Measurements from ENCODE around the gene ELK4.
A peak's percentile ranks its signal among the peaks of the same experiment; 100 is the strongest.
"Not testable (repeated sequence)": the region's sequence is repeated elsewhere in the genome, so short reads cannot be mapped to it uniquely, and the experiment has no call there.

The ELK4 gene

DNA sequence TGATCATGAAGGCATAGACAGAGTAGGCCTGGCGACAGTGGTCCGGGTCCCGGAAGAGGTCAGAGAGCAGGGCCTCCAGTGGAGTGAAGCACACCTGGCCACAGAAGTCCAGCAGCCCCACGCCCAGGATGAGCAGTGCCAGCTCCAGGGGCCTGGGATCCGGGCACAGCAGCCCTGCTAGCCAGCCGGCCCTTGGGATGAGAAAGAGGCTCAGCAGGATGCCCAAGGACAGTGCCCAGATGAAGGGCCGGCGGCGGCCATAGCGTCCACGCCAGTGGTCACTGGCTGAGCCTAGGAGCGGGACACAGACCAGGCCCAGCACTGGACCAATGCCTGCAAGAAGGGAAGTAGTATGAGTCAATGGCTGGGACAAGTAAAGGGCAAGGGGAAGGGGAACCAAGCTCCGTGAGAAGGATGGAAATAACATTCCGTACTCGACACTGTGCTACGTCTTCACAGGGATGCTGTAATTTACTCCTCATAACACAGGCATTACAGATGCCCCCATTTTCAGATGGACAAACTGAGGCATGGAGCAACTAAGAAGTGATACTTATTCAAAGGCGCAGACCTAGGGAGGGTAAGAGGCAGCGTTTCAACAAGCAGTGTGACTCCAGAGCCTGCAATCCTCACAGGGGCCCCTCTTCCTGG lies 31.6 kb upstream of the ELK4 start:
- no peak for DNase-seq

DNA sequence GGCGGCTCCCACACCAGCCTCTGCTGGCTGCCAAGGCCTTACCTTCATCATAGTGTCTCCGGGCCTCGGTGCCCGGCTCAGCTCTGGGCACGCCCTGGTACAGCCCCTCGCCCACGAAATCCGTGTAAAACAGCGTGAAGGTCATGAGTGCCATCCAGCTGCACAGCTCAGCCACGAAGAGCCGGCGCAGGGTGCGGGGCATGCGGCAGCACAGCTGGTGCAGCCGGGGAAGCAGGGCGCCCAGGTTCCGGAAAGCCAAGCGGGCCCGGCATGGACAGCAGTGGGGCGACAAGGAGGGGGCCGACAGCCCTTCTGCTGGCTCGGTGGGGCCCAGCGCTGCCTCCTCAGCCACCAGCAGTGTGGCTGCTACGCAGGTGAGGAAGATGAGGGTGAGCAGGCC lies 31.0 kb upstream of the ELK4 start:
- DNase-seq, result no peak

DNA sequence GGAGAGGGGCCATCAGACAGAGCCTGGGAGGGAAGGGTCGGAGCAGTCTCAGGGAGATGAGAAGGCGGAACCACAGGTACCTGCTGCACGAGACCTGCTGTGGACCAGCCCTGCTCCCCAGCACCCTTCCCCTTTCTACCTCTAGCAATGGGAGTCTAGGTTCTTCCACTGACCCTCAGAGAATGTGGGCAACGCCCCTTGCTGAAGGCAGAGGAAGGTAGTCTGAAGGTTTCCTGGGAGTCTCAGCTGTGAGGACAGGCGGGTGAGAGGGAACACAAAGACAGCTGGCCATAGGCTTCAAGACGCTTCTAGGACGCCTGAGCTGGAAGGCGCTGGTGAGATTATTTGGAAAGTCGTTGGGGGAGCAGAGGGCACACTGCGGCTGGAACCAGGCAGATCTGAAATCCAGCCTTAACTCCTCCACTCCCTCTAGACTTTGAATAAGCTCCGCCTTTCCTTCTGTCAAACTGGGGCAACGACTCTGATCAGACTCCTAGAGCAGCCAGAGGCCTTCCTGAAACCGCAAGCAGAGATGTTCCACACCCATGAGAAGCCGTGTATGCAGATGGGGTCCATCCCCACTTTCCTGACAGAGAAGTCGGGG lies 30.4 kb upstream of the ELK4 start:
- DNase-seq, result peak; percentile 49

DNA sequence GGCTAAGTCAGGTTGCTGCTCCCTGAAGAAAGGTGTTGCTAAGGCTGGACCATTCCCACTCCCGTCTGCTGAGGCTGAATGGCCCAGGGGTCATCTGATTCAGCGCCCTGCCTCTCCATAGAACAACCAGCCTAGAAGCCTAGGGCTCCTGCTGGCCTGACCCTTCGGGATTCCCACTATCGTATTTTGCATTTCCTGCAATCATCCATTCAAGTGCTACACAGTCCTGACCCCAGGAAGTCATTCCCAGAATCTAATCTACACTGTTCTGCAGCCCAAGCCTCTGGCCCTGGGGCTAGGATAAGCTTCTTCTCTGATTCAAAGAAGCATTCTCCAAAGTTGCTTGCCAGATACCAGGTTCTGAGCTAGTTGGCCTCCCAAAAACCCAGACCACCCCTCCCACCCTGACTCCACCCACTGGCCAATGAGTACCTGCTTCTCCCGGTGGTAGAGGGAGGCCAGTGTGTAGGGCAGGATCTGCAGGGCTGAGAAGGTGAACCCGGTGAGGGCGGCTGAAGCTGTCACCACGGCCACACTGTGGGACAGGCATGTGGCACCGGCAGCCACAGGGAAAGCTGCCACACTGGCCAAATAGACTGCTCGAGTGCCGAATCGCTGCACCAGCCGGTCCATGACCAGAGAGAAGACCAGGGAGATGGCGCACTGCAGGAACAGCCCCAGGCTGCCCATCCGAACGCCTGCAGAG lies 29.8 kb upstream of the ELK4 start:
- no peak for DNase-seq

DNA sequence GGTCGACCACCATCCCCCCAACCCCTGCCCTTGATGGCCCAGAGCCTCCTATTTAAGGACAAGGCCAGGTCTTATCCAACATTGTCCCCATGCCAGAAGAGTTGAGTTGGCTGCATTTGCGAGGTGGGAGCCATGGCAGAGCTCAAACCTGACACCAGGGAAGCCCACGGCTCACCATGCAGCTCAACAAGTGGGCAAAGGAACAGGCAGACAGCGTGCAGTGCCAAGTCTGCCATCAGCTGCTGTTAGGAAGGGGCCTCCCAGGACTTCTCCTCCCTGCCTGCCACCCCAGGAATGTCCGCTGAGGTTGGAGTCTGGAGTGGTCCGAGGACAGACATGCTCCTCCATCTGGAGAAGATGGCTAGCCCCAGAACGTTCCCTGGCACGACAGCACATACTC lies 28.6 kb upstream of the ELK4 start:
- DNase-seq, result no peak

DNA sequence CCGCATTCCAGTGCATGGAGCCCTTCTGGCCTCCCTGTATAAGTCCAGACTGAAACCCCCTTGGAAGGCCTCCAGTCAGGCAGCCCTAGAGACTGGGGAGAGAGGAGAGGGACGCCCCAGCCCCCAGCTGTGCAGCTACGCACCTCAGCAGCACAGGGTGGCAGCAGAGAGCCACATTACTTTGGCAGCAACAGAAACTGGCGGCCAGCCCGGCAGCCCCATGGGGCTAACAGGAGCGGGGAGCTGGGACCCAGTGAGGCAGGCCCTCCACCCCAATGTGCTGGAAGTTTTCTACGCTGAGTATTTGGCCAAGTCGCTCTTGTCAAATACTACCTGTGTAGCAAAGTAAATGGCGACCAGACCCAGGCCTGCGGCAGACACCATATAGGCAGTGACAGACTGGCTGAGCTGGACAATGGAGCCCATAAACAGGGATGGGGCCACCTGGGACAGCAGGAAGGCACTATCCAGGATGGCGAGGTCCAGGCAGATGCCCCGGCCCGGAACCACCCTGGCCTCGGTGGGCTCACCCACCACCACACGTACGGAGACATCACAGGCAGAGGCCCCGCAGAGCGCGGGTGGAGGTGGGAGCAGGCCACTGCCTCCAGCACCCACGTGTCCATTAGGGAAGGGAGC lies 27.3 kb upstream of the ELK4 start:
- peak; percentile 77 for DNase-seq

DNA sequence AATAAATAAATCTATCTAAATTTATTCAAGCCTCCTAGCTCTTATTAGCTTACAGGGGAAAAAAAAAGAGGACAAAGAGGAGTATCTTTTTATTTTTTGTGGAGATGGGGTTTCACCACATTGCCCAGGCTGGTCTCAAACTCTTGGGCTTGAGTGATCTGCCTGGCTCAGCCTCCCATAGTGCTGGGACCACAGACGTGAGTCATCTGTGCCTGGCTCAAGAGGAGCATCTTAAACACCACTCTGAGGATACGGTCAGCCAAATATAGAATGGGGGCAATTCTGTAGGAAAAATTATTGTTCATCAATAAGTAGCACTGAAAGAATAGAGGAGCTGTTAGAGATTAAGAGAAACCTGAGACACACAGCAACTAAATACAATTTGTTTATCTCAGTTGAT lies 24.4 kb upstream of the ELK4 start:
- no peak for DNase-seq

DNA sequence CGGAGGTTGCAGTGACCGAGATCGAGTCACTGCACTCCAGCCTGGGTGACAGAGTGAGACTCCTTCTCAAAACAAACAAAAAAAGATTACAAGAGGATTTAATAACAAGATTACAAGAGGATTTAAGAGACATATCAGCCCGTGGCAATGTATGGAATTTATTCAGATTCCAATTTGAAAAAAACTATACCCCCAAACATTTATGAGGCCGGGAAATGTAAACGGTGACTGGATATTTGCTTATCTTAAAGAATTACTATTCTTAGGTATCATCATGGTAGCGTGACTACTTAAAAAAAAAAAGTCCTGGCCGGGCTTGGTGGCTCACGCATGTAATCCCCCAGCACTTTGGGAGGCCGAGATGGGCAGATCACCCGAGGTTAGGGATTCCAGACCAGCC lies 21.2 kb upstream of the ELK4 start:
- no peak for DNase-seq

DNA sequence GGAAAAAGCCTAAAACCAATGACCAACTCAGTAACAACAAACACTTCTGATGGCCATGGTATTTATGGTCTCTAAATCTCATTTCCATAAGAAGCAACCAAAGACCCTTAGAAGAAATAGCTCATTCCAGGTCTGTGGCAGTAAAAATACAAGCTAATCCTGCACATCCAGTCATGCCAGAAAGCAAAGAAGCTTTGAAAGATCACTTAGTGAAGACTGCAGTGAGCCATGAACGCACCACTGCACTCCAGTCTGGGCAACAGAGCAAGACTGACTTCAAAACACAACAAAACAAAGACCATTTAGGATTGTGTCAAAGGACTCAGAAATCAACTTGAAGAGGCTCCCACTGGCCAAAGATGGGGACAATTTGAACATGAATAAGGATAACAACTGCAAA lies 18.4 kb upstream of the ELK4 start:
- DNase-seq, result no peak

DNA sequence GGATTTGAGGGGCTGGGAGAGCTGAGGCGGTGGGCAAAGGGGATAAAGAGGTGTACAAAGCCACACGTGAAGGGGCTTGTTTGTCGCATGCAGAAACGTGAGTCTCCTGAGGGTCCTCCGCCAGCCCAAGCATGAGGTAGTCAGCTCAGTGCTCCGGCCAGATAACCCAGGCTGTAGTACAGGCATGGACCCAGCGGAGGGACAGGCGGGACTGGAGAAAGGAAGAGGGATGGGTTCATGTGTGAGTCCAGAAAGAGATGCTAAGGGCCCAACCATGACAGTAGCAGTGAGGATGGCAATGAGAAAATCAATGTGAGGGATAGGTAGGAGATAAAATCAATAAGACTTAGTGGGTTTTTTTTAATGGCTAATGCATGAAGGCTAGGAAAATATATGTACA lies 13.7 kb upstream of the ELK4 start:
- DNase-seq, result no peak

DNA sequence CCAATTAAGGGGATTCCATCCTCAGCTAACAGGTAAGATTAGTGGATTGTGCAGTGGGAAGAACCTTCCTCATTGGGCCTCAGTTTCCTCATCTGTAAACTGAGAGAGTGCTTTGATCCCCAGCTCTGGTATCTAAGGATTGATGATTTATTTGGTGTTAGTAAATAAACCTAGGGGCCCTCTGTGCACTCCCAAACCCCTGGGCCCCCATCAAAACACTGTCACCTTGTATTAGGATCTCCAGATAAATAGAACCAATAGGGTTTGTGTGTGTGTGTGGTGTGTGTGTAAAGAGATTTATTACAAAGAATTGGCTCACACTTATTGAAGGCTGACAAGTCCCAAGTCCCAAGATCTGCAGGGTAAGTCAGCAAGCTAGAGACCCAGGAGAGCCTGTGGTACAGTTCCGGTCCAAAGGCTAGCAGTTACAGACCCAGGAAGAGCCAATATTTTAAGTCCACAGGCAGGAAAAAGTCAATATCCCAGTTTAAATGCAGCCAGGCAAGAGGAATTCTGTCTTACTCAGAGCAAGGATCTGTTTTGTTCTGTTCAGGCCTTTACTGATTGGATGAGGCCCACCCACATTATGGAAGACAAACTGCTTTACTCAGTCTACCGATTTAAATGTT lies 11.0 kb upstream of the ELK4 start:
- DNase-seq, result no peak

DNA sequence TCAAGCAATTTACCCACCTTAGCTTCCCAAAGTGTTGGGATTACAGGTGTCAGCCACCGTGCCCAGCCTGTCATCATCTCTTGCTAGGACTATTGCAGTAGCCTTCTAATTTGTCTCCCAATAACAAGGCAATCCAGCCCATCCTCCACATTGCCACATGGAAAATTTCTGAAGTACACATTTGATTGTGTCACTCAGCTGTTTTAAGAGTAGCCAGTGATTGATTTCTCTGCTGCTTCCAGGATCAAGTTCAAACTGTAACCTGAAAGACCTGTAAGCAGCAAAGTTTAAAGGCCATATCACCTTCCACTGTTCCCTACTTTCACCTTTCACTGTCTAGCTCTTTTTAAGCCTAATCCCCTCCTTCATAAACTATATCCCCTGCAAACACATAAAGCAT lies 7.8 kb upstream of the ELK4 start:
- no peak for DNase-seq

DNA sequence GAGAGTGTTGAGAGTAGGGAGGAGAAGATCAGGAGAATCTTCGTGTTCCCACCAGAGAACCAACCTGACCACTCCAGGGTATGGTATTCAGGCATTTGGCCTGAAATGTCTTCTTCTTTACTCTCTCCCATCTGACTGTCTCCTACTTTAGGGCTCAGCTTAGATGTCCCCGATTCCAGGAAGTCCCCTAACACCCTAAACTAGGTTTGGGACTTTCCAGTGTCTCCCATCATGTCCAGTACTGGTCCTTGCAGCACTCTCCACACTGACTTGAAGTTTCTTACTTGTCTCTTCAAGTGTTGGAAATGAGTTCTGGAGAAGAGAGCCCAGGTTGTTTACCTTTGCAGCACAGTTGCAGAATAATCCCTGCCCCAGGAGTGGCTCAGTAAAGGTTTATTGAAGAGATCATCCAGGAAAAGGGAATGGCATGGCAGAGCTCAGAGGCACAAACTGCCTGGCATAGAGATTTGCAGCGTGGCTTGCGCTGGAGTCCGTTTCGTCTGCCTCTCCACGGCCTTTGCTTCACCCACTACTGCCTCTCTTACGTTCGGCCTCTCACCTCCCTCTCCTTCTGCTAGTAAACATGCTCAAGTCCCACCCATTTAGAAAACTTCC lies 6.2 kb upstream of the ELK4 start:
- no peak for DNase-seq

DNA sequence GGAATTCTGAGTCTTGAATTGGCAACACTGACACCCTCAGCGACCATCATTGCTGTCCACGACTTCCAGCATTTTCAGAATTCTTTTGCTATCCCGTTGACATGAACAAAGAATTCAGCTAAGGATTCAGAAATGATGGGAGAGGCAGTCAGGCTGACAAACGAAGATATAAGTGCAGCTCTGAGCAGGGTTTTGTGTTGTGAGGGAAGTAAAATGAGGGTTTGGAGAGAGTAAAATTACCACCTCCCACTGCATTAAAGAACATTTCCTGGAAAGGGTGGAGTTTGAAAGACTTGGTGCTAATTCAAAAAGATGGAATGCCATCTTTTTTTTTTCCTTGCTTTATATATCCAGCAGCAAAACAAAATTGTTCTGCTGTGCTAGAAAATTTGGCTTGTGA lies 4.9 kb upstream of the ELK4 start:
- no peak for DNase-seq

DNA sequence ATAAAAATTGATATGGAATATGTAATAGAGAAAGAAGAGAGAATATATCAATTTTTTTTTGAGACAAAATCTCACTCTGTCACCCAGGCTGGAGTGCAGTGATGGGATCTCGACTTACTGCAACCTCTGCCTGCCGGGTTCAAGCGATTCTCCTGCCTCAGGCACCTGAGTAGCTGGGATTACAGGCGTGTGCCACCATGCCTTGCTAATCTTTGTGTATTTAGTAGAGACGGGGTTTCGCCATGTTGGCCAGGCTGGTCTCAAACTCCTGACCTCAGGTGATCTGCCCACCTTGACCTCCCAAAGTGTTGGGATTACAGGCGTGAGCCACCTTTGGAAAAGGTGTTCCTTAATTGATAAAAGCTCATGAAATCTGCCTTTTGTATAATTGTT lies 4.3 kb upstream of the ELK4 start:
- not testable (repeated sequence) for DNase-seq

DNA sequence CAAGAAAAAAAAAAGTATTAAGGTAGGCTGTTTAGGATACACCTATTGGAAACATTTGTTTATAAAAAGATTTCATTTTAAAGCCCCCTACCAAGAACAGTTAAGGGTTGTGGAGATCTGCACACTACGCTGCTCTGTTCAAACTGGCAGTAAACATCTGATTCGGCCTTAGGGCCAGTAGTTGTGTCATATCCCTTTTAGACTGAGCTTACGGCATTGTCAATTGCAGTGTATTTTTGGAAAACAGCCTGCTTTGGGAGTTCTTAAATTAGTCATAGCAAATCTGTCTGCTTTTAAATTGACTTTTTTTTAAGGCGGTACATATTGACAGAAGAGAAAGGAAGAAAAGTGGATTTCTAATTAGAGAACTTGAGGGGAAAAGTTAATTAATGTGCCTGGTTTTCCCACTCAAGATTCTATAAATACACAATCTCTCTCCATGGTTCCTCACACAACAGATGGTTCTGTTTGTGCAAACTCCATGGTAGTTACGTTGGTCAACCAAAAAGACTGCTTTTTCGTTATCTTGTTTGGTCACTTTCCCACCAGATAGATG lies 1.7 kb upstream of the ELK4 start:
- DNase-seq, result no peak

DNA sequence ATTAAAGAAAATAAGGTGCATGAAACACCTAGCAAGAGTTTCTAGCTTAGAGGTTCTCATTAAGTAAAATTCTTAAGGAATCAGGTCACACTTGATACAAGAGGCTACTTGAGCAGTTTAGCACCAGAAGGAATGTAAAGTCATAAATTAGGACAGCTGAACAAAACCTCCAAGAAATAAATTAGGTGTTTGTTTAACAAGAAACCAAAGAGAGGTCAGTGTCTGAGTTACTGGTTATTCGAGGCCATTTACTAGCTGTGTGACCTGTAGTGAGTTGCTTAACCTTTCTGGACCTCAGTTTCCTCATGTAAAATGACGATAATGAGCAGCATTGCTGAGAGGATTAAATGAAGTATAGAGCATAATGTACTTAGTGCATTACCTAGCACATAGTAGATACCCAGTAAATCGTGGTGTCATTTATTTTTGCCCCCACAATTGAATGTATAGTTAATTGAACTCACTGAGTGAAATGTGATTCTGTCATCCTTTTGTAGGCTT lies 908 bp upstream of the ELK4 start:
- DNase-seq, result no peak

DNA sequence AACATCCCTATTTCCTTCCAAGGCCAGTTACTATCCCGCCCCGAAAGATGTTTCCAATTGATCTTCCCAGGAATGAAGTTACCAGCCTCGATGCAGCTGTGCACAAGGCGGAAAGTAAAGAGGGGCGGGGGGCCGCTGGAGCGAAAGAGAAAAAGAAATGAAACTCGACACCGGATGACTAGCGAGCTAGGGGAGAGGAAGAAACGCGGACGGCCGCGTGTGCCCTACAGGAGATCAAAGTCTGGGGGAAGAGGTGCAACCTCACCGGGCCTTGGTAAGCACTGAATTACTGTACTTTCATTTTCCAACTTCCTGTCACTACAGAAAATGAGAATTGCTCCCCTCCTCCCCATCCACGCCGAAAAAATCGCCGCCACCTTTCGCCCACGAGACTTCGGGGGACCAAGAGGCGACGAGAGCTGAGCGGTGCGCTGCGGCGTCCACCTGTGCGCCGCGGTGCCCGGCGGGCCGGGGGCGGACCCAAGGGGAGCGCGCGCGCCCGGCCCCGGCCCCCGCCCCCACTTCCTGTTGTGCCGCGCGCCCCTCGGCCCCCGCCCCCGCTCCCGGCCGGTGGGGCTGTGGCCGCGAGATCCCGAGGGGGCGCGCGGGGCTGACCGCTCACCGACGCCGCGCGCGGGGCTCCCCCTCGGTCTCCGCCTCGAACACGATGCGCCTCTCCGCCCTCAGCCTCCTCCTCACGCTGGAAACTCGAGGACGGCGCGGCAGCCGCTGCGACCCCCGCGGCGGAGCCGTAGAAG lies 622 bp downstream of the ELK4 start:
- DNase-seq, result peak; percentile 76

DNA sequence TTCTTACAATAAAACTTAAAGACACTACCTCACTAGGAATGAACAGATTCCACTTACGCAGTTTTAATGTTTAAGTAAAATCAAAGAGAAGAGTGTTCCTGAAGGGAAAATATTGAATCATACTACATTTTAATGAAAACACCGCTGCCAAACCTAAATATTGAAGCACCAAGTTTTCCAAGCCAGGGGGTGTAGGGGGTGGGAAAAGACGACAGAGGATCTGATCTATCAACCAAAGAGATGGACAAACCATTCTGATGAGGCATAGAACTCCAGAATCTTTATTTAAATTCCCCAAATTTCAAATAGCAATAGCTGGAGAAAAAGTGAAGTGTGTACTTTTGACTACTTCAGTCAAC lies 1.2 kb downstream of the ELK4 start:
- DNase-seq, result no peak

DNA sequence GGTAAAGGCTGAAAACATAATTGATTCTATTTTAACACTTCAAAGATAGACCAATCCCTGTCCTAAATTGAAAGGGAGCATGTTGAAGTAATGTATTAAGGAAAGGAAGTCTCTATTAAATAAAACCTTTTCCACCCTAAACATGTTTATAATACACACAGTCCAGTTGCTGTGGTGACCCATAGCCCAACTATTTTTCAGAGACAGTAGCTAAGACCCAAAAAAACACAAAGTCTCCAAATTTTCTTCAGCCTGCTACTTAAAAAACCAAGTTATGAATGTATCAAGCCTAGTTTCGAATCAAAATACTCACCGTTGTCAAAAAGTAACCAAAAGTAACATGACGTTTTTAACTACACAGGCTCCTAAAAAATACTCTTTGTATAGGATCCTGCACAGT lies 1.6 kb downstream of the ELK4 start:
- DNase-seq, result no peak

DNA sequence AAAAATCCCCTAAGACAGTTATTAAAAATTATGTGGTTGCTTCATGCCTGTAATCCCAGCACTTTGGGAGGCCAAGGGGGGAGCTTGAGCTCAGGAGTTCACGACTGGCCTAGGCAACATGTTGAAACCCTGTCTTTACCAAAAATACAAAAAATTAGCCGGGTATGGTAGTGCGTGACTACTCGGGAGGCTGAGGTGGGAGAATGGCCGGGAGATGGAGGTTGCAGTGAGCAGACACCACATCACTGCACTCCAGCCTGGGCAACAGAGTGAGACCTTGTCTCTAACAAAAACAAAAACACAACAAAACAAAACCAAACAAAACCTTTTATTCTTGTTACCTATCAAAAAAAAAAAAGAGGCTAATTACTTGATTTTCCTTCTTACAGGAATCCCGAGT lies 2.1 kb downstream of the ELK4 start:
- DNase-seq, result no peak

DNA sequence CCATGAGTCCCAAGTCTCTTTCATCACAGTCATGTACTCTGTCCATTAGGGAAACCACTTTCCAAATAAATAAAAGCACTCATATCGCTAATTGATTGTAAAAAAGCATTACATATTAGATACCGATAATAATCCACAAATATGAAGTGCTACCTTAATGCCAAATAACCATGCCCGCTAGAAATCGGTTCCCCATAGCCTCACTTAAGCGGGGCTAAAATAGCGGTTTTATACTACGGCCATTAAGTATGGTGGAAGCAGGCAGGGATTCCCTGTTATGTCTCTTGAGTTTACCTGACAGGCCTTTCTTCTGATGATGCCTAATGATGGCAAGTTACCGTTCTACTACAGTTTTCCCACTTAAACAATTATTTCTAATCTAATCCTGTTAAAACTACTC lies 3.9 kb downstream of the ELK4 start:
- DNase-seq, result no peak
